ENCODE results near the gene TSPO. TPM values are rescaled to one million over a fixed set of nuclear protein-coding genes. Genes with fewer than 3 reads are reported as not detected.
A peak's percentile ranks its signal among the peaks of the same experiment; 100 is the strongest.

The TSPO gene
- total RNA-seq, 1 donor from 2014 or later: 305 TPM

DNA sequence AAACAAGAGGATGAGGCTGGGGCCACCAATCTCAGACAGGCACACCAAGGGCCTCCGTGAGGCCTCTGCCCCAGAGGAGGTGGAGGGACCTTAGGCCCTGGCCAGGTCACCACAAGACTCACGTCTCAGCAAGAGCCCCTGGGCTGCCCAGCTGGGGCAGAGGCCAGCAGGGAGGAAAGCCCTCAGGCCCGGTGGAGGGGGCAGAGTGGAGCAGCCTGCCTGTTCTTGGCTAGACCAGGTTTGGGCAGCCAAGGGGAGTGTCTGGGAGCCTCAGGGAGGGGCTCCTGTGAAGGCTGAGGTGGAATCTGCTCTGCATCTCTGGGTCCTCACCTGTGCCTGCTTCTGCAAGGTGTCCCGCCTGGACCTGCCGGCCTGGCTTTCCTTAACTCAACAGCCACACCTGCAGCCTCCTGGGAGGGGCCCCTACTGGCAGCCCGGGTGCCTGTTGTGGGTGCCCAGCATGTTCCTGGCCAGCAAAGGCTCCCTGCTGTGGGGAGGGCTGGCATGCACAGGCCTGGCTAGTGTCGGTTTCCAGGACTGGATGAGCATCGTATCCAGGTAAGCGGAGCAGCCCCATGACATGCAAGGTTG lies 23.7 kb downstream of the TSPO start:
- no peak for DNase-seq (ENCODE audit: low spot score)

GRCh38 chr22:43176090-43176489 lies 24.7 kb downstream of the TSPO start:
- no peak for DNase-seq (ENCODE audit: low spot score)

DNA sequence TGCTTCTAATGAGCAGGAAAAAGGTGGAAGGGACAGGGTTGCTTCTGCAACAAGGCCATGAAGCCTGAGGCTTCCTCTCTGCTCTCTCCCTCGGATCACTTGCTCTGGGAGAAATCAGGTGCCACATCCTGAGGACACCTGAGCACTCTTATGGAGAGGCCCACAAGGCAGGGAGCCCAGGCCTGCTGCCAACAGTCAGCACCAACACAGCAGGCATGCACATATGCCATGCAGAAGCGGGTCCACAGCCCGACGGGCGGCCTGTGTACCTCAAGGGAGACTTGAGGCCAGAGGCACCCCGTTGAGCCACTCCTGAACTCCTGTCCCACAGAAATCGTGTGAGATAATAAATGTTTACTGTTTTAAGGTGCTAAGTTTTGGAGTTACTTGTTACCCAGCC lies 26.1 kb downstream of the TSPO start:
- DNase-seq (ENCODE audit: low spot score): no peak

DNA sequence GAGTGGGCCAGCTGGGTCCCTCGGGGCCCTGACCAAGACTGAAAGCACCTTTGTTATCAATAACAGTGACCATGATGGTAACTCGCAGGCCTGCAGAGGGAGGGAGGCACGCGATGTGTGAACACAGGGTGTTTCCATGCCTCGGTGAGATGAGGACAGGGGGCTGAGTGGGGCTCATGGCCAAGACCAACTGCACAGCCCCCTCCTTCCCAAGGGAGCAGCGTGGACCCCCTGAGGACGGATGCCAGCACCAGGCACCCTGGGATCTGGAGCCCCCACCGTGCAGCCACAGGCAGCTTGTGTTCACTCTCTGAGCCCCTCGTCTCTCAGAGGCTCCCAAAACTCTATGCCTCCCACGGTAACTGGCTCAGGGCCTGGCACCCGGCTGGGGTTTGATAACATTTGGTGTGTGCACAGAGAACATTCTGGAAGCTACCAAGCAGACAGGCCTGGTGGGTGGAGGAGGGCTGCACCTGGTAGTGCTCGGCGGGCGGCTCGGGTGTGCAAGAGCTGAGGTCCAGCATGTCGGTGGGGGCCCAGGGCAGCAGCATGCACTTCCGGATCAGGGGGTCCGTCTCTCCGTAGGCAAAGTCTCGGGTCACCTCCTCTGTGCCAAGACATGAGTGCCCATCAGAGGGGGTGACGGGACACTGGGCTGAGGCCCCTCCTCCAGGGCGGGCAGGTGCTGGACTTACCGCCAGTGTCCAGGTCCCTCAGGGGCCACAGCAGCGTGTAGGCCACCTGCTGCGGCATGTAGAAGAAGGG lies 28.0 kb downstream of the TSPO start:
- no peak for DNase-seq (ENCODE audit: low spot score)

DNA sequence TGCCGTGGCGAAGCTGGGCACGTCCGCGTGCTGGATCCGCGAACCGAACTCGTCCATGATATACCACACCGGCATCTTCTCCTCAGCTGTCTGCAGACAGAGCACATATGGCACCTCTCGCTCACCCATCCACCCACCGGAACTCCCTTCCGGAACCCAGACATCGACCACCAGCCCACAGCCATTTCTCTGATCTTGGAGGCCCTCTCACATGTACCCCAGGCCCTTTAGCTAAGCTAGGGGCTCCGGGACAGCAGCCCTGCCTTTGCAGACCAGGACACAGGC lies 28.5 kb downstream of the TSPO start:
- DNase-seq (ENCODE audit: low spot score): no peak

GRCh38 chr22:43180670-43181069 lies 29.3 kb downstream of the TSPO start:
- DNase-seq (ENCODE audit: low spot score): no peak

GRCh38 chr22:43181321-43182076 lies 30.1 kb downstream of the TSPO start:
- DNase-seq (ENCODE audit: low spot score): no peak

DNA sequence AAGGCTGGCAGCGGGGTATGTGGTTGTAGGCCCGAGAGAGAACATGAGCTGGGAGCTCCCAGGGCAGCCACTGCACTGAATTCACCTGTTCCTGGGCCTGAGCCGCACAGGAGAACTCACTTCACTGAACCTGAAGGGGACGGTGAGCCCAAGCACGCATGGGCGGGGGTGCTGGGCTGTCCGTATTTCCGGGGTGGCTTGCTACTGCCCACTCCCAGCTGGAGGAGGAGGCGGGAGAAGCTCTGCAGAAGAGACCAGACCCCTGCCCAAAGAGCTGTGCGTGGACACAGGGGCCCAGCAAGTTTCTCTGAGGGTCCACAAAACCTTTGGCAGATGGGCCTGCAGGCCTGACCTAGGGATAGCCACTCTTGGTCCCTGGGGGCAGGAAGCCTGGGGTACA lies 30.8 kb downstream of the TSPO start:
- no peak for DNase-seq (ENCODE audit: low spot score)

- no peak for DNase-seq (ENCODE audit: low spot score)
Measured at GRCh38 chr22:43182726-43183125, 31.4 kb downstream of the TSPO start.

- DNase-seq (ENCODE audit: low spot score): no peak
Measured at GRCh38 chr22:43183496-43184277, 32.3 kb downstream of the TSPO start.

DNA sequence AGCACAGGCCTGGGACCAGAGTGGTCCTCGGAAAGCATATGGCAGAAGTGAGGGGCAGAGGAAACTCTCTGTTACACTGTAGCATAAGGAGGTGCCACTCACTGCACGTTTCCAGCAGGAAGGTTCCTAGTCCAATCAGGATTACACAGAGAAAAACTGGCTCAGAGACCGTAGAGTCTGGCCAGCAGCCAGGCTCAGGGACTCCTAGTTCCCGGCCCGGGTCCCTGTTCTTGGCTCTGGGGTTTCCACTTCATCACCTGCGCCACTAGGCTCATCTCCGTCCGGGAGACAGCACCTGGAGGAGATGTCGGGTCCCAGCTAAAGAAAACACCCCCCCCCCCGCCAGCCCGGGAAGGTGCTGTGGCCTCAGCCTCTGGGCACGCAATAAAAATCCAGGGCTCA lies 34.5 kb downstream of the TSPO start:
- DNase-seq (ENCODE audit: low spot score): no peak

GRCh38 chr22:43186272-43187170 lies 35.2 kb downstream of the TSPO start, which contains the start of gene TTLL12:
Gene TTLL12 (minus strand): TSS chr22:43187134. CDS start chr22:43187069, 65 bp downstream.
- no peak for DNase-seq (ENCODE audit: low spot score)

GRCh38 chr22:43187171-43188099 lies 36.1 kb downstream of the TSPO start:
- peak; percentile 98 for DNase-seq (ENCODE audit: low spot score)

DNA sequence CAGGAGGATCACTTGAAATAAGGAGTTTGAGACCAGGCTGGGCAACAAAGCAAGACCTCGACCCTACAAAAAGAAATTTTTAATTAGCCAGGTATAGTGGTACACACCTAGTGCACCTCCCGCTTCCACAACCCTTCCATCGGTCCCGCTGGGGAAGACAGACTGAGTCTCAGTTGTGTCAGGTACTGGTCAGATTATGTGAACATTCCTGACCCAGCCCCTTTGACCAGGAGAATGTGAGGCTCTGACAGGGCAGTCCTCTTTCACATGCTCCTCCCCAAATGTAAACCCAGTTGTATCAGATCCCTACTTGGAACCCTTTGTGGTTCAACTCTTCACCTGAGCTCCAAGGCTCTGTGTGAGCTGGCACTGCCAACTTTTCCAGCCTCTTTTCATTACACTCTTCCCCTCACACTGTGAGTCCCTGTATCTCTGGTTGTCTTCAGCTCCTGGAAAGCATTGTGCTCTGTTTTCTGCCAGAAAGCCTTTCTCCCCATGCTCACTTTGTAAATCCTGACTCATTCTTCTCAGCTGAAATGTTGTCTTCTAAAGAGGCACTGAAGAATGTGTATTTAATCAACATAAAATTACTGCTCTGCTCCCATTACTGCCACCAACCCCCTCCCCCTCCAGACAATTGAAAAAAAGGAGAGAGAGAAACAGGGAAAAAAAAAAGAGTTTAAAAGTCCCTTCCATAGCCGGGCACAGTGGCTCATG lies 37.6 kb downstream of the TSPO start:
- no peak for DNase-seq (ENCODE audit: low spot score)

DNA sequence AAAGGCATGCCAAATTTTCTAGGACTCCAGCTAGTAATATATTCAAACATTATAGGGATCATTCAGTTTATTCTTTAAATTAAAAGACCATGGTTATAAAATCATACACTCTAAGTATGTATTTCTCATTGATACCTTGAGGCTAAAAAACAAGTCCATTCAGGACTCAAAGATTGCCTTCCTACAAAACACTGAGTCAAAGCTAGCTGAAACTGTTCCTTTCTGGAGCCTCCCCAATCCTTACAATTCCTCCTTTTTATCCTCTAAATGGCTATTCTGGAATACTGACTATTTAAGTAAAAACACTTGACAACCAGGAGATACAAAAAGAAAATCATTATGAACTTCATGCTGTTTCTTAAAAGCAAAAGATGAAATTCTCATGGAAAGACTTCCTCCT lies 40.5 kb downstream of the TSPO start:
- DNase-seq (ENCODE audit: low spot score): no peak

DNA sequence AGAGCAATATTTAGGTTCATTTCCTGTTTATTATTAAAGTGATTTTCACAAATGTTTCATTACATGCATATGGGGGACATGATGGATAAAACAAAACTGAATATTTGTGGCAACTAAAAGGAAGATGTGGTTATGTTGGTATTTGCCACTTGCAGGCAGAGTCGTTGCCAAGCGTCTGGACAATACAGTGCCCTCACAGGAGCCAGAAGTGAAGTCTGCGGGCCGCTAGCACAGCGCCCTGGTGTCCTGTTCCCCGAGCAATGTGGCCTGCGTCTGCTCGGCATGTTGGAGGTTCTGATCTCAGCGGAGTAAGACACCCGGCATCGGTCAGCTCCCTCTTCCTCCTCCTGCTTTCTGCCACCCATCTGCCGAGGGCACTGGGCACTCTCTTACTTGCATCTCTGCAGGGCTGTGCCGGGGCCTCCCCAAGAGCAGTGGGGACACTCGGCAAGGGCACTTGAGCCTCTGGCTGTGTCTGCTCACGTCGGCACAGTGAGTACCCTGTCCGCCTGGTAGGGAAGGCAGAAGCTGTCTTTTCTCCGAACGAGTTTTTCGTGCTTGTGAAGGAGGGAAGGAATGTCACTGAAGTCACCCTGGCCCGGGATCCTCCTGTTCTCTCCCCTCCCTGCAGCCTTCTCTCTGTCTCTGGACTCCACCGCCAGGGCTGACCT lies 46.0 kb downstream of the TSPO start:
- DNase-seq (ENCODE audit: low spot score): no peak

- DNase-seq (ENCODE audit: low spot score): no peak
Measured at GRCh38 chr22:43198126-43198525, 46.8 kb downstream of the TSPO start.

GRCh38 chr22:43198936-43199335 lies 47.6 kb downstream of the TSPO start:
- no peak for DNase-seq (ENCODE audit: low spot score)

Measured in mesenteric fat pad (tissue), 1 donor.